WERI-Rb-1 (cell line): ENCODE results near the gene CIC.
"Not testable (repeated sequence)": the region's sequence is repeated elsewhere in the genome, so short reads cannot be mapped to it uniquely, and the experiment has no call there.

Experiments
- DNase-seq: peaks from one replicate; pipeline ENCODE4 v3.0.0-alpha.2; 2020
- H3K27ac ChIP-seq: fragments of 250-450 bp; sonication (Bioruptor Pico); 2 replicates; pipeline ENCODE4 v1.5.1; 2020; ENCODE audit warnings: mild to moderate bottlenecking, moderate library complexity
- H3K27me3 ChIP-seq: fragments of 250-450 bp; sonication (Bioruptor Pico); 2 replicates; pipeline ENCODE4 v1.5.1; 2021; ENCODE audit warnings: mild to moderate bottlenecking, low read depth, moderate library complexity; ENCODE audit not compliant: insufficient read depth, severe bottlenecking
- H3K36me3 ChIP-seq: fragments of 250-450 bp; sonication (Bioruptor Pico); 2 replicates; pipeline ENCODE4 v1.5.1; 2020; ENCODE audit warnings: mild to moderate bottlenecking, moderate library complexity
- H3K4me3 ChIP-seq: 2 replicates; pipeline ENCODE4 v1.5.1; 2011; ENCODE audit warnings: low read depth, mild to moderate bottlenecking, control low read depth, low read length
- H3K9me3 ChIP-seq: fragments of 250-450 bp; sonication (Bioruptor Pico); 2 replicates; pipeline ENCODE4 v1.5.1; 2021; ENCODE audit warnings: mild to moderate bottlenecking, moderate library complexity; ENCODE audit not compliant: severe bottlenecking
- CTCF ChIP-seq: IDR thresholded peaks from 2 replicates; pipeline ENCODE4 v1.5.1; 2011; ENCODE audit warnings: low read depth, mild to moderate bottlenecking, control low read depth, inconsistent platforms, low read length

The CIC gene

GRCh38 chr19:42255766-42256745, 13.0 kb upstream of the CIC start:
- no peaks in the 10 kb centered on the region; the same call in 1 of the 2 replicates for H3K36me3 ChIP-seq
- no peaks in the 10 kb centered on the region for H3K9me3 ChIP-seq
- peak overlapping the region; percentile 96 for H3K4me3 ChIP-seq
- H3K27me3 ChIP-seq = no peaks in the 10 kb centered on the region
- peak overlapping the region; percentile 44 for H3K27ac ChIP-seq
- TF ChIP-seq CTCF = no peak
- DNase-seq = peak; percentile 28

- H3K27me3 ChIP-seq, H3K9me3 ChIP-seq, H3K27ac ChIP-seq, DNase-seq, H3K36me3 ChIP-seq, H3K4me3 ChIP-seq: not testable (repeated sequence)
Measured at GRCh38 chr19:42257842-42258241, 11.2 kb upstream of the CIC start.

- no peak overlapping the region for H3K4me3 ChIP-seq
- DNase-seq = no peak
- H3K27ac ChIP-seq = no peak overlapping the region
- no peaks in the 10 kb centered on the region for H3K27me3 ChIP-seq
- H3K36me3 ChIP-seq = no peaks in the 10 kb centered on the region
- no peaks in the 10 kb centered on the region for H3K9me3 ChIP-seq
- no peak for TF ChIP-seq CTCF
Measured at GRCh38 chr19:42261763-42262162, 7.3 kb upstream of the CIC start.

GRCh38 chr19:42266105-42266504, 2.9 kb upstream of the CIC start:
- H3K4me3 ChIP-seq, H3K27ac ChIP-seq, H3K36me3 ChIP-seq, H3K9me3 ChIP-seq, DNase-seq, H3K27me3 ChIP-seq: not testable (repeated sequence)

GRCh38 chr19:42266928-42267603, 2.0 kb upstream of the CIC start:
- H3K4me3 ChIP-seq = peak overlapping the region; percentile 58; the same call in 1 of the 2 replicates
- H3K9me3 ChIP-seq, DNase-seq, H3K27me3 ChIP-seq, H3K27ac ChIP-seq, H3K36me3 ChIP-seq: not testable (repeated sequence)

- no peak for TF ChIP-seq CTCF
- H3K4me3 ChIP-seq = peak overlapping the region; percentile 58
- DNase-seq = no peak
- no peaks in the 10 kb centered on the region for H3K27me3 ChIP-seq
- H3K36me3 ChIP-seq = peaks cover 7% of the 10 kb centered on the region
- H3K9me3 ChIP-seq = no peaks in the 10 kb centered on the region
- peak overlapping the region; percentile 100 for H3K27ac ChIP-seq
Measured at GRCh38 chr19:42267644-42268141, 1.4 kb upstream of the CIC start.

GRCh38 chr19:42268142-42268703, 829 bp upstream of the CIC start:
- Histone ChIP-seq H3K4me3 (peak overlapping the region; percentile 58), H3K27me3 (no peaks in the 10 kb centered on the region), H3K36me3 (peaks cover 9% of the 10 kb centered on the region), H3K9me3 (no peaks in the 10 kb centered on the region), H3K27ac (peak overlapping the region; percentile 100)
- DNase-seq = peak; percentile 99
- TF ChIP-seq CTCF = no peak
